Germinal center (tissue), 1 donor: ENCODE data around the gene GNB5.
A peak's percentile ranks its signal among the peaks of the same experiment; 100 is the strongest.
"Not testable (repeated sequence)": the region's sequence is repeated elsewhere in the genome, so short reads cannot be mapped to it uniquely, and the experiment has no call there.

Experiments used
- DNase-seq: peaks from one replicate; pipeline ENCODE4 v3.0.0; 2012; ENCODE audit warnings: mixed read lengths, low spot score

Gene GNB5

DNA sequence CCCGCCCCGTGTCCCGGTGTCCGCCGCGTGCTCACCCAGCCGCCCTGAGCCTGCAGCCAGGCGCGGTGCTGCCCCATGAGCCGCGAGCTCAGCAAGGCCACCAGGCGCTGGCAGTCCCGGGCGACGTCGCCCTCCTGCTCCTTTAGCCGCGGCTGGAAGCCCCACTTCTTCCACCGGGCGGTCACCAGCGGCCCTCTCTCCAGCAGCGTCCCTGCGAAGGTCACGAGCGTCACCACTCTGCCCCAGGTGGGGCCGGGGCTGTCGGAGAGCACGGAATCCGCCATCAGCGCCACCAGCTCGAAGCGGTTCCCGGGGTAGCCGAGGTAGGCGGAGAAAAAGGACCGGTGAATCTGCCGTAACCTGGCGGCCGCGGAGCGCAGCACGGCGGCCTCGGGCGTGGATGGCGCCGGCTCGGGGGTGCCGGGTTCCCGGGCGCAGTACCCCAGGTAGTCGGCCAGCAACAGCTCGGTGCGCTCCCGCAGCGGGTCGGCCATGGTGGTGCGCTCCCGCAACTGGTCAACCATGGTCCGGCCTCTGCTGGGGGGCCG, 78.9 kb downstream of the GNB5 start:
- peak; percentile 78 for DNase-seq

DNA sequence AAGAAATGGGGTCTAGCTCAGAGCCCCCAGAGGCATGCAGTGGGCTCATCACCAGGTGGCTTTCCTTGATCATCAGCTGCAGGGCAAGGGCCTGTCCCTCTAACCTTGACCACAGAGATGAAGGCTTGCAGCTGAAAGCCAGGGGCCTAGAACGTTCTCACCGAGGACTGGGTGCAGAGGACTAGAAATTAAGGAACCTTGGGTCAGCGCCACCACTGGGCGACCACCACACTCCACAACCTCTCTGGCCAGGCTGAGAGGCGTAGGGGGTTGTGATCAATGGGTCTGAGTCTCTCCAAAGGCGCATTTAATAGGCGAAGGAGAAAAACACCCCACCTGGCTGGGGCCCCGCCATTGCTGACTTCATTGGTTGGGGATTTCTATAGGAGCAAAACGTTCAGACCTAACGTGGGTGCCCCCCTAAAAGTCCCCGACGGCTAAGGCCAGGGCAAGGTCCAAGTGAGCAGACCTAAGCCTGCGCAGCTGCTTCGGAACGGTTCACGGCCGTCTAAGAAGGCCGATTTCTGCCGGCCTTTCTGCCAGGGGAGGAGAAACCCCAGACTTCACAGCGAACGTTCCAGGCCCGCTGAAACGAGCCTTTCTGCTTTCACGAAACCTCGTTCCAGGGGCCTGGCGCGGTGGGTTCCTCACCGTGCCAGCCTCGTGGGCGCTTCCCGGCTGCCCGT, 79.5 kb downstream of the GNB5 start:
- no peak for DNase-seq

DNA sequence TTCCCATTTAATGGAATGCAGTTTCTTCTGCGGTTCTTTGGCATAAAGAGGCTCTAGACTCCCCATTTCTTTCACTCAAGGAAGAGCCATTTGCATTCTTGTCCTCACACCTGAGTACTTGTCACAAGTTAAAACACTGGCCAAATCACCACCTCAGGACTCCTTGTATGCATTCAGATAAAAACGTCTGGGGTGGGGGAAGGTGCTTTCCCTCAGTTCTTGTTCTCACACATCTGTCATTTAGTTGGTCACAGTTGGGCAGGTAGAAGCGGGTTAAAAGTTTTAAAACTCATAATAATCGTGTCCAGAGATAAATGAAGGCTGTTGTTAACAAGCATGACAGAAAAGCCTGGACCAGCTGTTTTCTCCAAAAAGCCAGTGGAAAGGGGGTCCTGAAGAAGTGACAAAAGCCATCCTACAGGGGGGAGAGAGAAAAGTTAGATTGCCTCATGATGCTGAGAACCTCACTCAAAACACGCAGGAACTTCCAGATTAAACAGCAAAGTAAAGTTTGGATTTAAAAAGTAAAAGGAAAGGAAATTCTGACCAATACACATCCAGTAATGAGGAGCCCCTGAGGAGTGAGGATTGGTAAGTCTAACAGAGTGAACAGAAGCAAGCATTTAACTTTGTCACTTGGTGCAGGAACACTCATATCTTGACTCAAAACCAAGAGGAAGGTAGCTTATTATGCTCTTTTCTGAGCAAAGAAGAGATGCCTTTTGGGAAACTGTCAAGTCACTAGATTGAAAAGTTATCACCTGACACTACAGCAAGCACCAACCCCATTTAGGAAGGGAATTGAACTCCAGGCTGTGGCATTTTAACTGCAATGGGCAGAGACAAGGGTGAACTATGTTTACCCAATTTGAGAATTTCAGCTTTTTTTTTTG, 81.4 kb downstream of the GNB5 start:
- DNase-seq = no peak

DNA sequence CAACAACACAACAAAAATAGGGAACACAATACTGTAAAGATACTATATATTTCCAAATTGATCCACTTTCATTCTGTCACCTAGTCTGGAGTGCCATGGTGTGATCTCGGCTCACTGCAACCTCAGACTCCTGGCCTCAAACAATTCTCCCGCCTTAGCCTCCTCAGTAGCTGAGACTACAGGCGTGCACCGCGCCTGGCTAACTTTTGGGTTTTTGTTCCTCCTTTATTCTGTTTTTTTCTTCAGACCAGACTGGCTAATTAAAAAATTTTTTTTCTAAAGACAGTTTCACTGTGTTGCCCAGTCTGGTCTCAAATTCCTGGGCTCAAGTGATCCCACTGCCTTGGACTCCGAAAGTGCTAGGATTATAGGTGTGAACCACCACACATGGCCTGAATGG, 84.0 kb downstream of the GNB5 start:
- DNase-seq = no peak

DNA sequence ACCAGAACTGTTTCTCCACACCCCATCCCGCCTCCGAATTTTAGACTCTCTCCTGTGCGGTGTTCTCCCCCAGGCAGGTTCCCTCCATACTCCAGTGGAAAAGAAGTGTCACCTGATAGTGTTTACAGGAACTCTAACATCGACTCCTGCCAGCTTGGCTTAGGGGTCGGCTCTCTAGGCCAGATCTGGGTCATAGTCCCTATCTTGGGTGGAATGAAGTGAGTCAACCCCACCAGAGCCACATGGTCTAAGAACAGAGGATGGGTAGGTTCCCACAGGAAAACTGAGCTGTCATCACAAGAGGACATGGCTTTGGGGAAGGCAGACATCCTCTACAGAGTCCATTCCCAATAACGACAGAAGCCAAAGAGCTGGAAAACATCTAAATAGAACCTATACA, 84.6 kb downstream of the GNB5 start:
- DNase-seq = no peak

DNA sequence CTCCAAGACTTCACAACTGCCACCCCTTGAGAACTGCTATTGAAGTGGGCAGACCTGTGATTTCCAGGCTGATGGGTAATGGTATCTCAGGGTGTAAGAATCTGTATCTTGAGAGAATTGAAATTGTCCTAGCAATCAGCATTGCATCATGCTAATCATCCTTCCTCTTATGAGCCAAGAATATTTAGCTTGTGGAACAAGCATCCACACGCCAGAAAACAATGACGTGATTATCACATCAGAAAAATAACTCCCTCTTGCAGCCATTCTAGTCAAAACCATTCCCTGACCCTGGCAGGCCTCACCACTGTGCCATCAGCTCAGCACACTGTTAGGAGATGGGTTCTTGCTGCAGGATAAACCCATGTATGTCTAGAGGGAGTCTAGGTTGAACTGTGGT, 85.3 kb downstream of the GNB5 start:
- no peak for DNase-seq

DNA sequence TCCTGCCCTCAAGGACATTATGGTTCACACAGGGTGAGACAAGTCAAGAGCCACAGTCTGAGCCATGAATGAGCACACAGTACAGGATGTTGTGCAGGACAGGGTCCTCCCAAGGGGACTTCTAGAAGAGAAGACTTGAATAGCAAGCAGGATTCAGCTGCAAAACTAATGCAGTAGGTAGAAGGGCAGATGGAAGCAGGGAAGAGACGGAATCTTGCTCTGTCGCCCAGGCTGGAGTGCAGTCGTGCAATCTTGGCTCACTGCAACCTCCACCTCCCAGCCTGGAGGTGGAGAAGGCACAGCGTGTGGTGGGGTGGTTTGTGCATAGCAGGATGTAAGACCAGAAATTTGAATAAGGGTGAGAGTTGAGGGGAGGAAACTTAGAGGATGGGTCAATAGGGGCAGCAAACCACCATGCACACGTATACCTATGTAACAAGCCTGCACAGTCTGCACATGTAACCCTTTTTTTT, 86.6 kb downstream of the GNB5 start:
- no peak for DNase-seq

DNA sequence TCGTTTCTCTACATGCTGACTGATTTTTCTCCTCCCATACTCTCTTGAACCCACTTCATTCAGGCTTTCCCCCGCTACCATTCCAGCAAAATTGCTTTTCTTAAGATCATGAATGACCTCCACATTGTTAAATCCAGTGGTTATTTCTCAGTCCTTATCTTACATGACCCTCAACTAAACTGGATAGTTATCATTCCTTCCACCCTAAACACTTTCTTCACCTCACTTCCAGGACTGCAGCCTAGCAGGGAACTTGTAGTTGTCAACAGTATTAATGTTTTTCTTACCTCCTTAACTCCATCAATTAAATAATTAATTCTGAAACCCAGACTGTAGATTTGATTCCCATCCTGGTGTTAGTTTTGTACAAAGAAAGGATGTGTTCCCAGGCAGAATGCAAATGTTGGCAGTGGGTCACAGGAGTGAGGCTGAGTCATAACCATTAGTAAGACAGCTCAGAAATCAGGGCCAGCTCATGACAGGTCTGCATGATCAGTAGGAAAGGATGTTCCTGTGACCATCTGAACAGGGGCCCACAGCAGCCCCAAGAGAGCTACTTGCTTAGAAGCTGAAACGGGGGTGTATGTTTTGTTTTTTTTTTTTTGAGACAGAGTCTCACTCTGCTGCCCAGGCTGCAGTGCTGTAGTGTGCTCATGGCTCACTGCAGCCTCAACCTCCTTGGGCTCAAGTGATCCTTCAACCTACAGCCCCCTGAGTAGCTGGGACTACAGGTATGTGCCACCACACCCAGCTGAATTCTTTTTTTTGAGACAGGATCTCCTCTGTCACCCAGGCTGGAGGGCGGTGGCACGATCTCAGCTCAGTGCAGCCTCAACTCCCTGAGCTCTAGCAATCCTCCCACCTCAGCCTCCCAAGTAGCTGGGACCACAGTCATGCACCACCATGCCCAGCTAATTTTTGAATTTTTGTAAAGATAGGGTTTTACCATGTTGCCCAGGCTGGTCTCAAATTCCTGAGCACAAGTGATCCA, 87.7 kb downstream of the GNB5 start:
- no peak for DNase-seq

DNA sequence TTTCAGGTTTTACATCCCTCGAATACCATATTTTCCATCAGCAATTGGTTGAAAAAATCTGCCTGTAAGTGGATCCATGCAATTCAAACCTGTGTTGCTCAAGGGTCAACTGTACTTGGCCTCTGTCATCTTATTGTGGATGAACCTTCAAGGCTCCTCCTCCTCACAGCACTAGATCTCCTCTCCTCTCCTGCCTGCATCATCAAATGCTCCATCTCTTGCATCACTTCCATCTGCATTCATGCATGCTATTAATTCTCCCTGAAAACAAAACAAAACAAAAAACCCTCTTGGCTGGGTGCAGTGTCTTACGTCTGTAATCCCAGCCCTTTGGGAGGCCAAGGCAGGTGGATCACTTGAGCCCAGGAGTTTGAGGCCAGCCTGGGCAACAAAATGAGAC, 88.7 kb downstream of the GNB5 start:
- DNase-seq = no peak

DNA sequence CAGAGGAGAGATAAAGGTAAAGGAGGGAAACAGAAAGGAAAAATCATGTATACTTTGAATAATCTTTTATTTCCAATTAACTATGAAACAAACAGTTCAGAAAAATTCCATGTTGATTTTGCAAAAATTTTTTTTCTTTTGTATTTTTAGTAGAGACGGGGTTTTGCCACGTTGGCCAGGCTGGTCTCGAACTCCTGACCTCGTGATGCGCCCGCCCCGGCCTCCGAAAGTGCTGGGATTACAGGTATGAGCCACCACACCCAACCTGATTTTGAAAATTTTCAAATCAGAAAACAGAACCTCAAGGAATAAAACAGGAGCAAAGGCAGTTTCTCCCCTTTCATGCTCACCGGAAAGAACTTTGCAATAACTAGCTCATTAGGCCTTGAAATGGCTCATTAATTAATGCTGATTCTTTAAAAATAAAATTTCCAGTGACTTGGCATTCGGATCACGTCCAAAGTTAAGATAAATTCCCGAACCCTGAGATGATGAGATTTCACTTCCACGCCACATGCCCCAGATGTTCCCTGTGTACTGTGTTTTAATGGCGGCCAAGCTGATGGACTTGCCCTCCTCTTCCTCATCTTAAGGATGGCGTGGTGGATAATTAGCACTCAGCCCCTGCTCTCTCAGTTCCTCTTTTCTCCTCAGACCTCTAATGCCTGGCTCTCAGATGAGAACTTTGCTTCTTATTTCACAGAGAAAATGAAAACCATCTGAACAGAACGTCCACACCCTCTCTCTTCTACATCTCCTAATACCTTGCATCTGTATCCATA, 89.5 kb downstream of the GNB5 start:
- DNase-seq = peak; percentile 53

DNA sequence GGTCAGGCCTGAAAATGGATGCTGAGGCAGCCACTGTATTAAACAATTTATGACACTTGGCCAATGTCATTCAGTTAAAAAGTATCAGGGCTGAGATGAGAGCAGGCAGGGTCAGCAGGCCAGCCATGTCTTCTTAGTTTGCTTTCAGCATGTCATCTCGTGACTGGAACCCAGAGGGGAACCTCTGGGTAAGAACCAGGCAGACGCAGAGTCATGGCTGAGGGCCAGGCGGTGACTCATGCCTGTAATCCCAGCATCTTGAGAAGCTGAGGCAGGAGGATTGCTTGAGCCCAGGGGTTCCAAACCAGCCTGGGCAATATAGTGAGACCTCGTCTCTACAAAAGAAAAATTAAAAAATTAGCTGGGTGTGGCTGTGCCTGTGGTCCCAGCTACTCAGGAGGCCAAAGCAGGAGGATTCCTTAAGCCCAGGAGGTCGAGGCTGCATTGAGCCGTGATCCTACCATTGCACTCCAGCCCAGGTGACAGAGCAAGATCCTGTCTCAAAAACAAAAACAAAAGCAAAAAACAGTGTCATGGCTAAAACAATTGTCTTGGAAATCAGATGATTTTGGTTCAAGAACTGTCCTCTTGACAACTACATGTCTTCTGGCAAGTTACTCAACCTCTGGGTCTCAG, 90.3 kb downstream of the GNB5 start:
- DNase-seq = no peak

DNA sequence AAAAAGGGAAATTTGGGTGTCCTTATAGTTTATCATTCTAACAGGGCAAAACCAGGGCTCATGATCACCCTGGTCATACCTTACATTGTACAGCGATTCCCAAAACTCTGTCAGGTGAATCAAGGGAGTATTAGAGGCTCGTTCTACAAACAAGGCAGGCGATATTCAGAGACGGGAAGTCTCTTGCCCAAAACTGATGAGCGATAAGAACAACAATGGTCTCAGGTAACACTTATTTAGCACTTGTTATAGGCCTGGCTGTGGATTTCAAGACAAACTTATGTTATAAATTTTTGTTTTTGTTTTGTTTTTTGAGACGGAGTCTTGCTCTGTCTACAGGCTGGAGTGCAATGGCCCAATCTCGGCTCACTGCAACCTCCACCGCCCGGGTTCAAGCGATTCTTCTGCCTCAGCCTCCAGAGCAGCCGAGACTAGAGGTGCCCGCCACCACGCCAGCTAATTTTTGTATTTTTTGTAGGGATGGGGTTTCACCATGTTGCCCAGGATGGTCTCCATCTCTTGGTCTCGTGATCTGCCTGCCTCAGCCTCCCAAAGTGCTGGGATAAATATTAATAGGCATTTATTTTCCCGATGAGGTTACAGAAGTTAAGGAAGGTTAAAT, 91.4 kb downstream of the GNB5 start:
- no peak for DNase-seq

DNA sequence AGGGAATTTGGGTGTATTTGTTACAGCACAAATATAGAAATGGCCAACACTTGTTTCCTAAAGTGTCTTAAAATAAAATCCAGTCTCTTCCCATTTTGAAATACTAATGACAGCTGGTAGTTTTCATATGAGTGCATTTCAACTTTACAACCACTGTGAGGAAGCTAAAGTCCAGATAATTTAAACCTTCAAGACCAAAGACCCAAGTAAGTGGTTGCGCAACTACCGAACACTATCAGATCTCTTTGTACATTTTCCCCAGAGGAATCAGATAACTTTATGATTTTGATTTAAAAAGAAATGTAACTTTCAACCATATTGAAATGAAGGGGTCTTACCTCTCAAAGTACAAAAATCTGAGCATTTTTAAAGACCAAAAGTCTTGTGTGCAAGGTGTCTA, 92.9 kb downstream of the GNB5 start:
- no peak for DNase-seq

DNA sequence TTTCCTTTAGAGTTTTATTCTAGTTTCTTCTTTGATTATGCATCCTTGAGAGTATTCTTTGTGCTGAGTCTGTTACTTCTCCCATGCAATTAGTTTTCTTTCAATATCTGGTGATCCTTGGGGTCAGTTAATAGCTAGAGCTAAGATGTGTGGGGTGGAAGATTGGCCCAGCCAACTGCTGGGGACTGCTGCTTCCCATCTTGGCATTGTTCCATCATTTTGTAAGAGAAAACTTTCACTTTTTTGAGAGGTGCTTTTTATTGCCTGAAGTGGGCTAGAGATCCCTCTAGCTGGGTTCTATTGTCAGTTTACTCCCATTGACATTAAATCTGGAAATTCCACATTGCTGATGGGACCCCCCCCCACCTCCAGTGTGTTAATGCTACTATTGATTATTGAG, 94.0 kb downstream of the GNB5 start:
- no peak for DNase-seq

DNA sequence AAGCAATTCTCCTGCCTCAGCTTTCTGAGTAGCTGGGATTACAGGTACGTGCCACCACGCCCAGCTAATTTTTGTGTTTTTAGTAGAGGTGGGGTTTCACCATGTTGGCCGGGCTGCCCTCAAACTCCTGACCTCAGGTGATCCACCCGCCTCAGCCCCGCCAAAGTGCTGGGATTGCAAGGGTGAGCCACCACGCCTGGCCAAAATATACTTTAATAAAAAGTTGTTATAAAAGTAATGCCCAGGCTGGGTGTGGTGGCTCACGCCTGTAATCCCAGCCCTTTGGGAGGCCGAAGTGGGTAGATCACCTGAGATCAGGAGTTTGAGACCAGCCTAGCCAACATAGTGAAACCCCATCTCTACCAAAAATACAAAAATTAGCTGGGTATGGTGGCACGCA, 94.7 kb downstream of the GNB5 start:
- not testable (repeated sequence) for DNase-seq

DNA sequence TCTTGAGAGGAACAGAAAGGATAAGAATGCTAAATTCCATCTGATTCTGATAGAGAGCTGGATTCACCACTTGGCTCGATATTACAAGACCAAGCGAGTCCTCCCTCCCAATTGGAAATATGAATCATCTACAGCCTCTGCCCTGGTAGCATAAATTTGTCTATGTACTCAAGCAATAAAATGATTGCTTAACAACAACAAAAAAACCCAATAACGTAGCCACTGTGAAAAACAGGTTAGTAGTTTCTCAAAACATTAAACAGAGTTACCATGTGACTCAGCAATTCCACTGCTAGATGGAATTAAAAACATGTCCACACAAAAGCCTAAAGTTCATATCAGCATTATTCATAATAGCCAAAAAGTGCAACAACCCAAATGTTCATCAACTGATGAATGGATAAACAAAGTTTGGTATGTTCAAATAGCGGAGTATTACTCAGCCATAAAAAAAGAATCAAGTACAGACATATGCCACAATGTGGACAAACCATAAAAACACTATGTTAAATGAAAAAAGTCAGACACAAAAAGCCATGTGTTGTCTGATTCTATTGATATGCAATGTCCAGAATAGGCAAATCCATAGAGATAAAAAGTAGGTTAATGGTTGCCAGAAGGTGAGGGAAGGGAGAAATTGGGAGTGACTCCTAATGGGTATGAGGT, 95.5 kb downstream of the GNB5 start:
- DNase-seq = no peak

DNA sequence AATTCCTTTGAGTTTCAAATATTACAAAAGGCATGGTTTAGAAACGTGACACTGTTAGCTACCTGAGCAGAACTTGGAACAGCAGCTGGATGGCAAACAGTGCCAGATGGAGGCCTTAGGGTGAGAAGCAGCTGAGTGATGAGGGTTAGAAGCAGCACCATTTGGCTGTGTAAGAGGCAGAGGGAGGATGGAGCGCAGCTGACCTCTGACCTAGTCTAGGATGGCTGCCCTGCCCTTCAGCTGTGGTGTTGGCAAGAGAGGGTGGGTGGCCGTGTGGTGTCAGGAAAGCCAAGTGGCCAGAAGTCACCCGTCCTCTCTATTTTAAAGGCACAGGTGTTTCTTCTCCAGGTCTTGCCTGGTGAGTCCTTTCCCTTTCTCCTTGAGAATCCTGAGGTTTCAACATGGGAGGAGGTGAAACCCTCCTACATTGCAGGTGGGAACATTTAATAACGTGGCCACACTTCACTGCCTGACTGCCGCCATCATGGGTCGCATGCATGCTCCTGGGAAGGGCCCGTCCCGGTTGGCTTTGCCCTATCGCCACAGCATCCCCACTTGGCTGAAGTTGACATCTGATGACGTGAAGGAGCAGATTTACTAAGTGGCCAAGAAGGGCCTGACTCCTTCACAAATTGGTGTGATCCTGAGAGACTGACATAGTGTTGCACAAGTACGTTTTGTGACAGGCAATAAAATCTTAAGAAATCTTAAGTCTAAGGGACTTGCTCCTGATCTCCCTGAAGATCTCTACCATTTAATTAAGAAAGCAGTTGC, 96.2 kb downstream of the GNB5 start:
- no peak for DNase-seq
